ENCODE measurements around the gene IMP3.

IMP3 gene

DNA sequence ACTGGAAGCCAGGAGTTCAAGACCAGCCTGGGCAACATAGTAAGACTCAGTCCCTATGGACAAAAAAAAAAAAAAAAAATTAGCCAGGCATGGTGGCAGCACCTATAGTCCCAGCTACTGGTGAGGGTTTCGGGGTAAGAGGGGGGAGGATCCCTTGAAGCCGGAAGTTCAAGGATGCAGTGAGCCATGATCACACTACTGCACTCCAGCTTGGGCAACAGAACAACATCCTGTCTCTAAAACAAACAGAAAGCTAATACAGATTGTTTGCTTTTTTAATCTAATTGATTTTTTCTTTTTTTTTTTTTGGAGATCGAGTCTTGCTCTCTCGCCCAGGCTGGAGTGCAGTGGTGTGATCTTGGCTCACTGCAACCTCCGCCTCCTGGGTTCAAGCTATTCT lies 1.6 kb upstream of the IMP3 start:
- DNase-seq (ENCODE audit: extremely low read depth, insufficient read length) = no peak
- TF ChIP-seq, protein P1, sequence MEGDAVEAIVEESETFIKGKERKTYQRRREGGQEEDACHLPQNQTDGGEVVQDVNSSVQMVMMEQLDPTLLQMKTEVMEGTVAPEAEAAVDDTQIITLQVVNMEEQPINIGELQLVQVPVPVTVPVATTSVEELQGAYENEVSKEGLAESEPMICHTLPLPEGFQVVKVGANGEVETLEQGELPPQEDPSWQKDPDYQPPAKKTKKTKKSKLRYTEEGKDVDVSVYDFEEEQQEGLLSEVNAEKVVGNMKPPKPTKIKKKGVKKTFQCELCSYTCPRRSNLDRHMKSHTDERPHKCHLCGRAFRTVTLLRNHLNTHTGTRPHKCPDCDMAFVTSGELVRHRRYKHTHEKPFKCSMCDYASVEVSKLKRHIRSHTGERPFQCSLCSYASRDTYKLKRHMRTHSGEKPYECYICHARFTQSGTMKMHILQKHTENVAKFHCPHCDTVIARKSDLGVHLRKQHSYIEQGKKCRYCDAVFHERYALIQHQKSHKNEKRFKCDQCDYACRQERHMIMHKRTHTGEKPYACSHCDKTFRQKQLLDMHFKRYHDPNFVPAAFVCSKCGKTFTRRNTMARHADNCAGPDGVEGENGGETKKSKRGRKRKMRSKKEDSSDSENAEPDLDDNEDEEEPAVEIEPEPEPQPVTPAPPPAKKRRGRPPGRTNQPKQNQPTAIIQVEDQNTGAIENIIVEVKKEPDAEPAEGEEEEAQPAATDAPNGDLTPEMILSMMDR (IDR thresholded peaks at IDR 0.05; ENCODE audit: insufficient read depth, low read length, poor library complexity, severe bottlenecking) = no peak
- Histone ChIP-seq H3K4me3 (replicated peaks; ENCODE audit: low read depth, low read length) (no peak overlapping the region), H3K27me3 (replicated peaks; ENCODE audit: control insufficient read depth, insufficient read depth, low read length) (no peaks in the 10 kb centered on the region), H3K36me3 (ENCODE audit: control insufficient read depth, insufficient read depth, low read length) (no peaks in the 10 kb centered on the region)

DNA sequence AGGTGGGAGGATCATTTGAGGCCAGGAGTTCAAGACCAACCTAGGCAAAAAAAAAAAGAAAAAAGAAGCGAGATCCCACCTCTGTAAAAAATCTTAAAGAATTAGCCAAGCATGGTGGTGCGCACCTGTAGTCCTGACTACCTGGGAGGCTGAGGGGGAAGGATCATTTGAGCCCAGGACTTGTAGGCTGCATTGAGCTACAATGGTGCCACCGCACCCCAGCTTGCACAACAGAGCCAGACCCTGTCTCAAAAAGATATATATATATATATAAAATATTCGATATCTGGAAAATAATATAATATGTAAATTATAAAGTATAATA lies 1.1 kb upstream of the IMP3 start:
- H3K36me3 ChIP-seq (ENCODE audit: control insufficient read depth, insufficient read depth, low read length) = no peaks in the 10 kb centered on the region
- TF ChIP-seq, protein P1 (IDR thresholded peaks at IDR 0.05; ENCODE audit: insufficient read depth, low read length, poor library complexity, severe bottlenecking) = no peak
- no peaks in the 10 kb centered on the region for H3K27me3 ChIP-seq (replicated peaks; ENCODE audit: control insufficient read depth, insufficient read depth, low read length)
- H3K4me3 ChIP-seq (replicated peaks; ENCODE audit: low read depth, low read length) = peak overlapping the region; percentile 99; the same call in 1 of the 2 replicates
- no peak for DNase-seq (ENCODE audit: extremely low read depth, insufficient read length)

DNA sequence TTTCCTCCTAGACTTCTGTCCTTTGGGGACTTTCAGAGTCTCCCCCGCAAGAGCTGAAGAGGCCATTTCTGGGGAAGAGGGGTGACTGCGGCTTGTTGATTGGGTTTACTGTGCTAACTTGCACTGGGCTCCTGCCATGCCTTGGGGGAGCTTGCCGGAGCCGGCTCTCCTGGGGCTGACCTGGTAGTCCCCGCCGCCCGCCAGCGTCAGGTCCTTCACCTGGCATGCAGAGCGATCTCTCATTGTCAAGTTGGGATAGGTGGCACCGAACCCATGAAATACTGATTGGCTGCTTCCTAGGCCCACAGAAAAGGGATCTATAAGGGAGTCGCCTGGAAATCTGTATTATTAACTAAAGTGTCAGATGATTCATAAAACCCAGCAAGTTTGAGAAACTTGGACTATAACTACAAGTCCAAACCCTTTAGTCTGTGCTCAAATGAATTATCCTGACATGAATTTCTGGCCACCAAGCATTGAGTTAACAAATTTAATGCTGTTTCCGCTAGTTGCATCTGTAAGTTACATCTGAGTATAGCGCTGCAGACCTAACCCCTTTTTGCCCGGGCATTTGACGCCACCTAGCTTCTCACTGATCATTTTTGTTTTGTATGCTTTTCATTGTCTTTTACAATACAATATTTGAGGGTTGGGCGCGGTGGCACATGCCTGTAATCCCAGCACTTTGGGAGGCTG lies 607 bp upstream of the IMP3 start:
- Histone ChIP-seq H3K27me3 (replicated peaks; ENCODE audit: control insufficient read depth, insufficient read depth, low read length) (no peaks in the 10 kb centered on the region), H3K4me3 (replicated peaks; ENCODE audit: low read depth, low read length) (peak overlapping the region; percentile 99), H3K36me3 (ENCODE audit: control insufficient read depth, insufficient read depth, low read length) (no peaks in the 10 kb centered on the region)
- peak; percentile 30 for DNase-seq (ENCODE audit: extremely low read depth, insufficient read length)
- TF ChIP-seq, protein P1 (IDR thresholded peaks at IDR 0.05; ENCODE audit: insufficient read depth, low read length, poor library complexity, severe bottlenecking) = peak; percentile 55

DNA sequence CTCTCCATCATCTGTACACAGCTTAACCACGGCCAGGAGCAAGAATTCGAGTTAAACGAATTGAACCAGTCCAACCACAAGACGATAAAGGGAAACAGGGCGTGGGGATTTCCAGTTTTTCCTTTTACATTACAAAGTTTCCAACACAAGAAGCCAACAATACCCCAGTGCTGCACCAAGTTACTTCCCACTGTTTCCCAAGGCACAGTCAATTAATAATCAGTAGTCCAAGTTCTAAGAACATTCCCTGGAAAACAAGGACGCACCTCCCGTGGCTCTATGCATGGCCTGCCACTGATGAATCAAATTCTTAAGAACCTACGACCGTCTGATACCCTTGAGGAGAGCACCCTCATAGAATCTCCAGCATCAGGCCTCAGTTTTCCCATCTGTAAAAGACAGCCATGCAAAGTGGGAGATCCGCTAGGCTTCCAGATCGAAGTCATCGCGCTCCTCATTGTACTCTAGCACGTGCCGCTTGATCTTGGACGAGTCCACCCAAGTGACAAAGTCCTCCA lies 774 bp downstream of the IMP3 start:
- TF ChIP-seq, protein P1 (IDR thresholded peaks at IDR 0.05; ENCODE audit: insufficient read depth, low read length, poor library complexity, severe bottlenecking) = no peak
- Histone ChIP-seq H3K4me3 (replicated peaks; ENCODE audit: low read depth, low read length) (peak overlapping the region; percentile 99), H3K27me3 (replicated peaks; ENCODE audit: control insufficient read depth, insufficient read depth, low read length) (no peaks in the 10 kb centered on the region), H3K36me3 (ENCODE audit: control insufficient read depth, insufficient read depth, low read length) (no peaks in the 10 kb centered on the region)
- no peak for DNase-seq (ENCODE audit: extremely low read depth, insufficient read length)

DNA sequence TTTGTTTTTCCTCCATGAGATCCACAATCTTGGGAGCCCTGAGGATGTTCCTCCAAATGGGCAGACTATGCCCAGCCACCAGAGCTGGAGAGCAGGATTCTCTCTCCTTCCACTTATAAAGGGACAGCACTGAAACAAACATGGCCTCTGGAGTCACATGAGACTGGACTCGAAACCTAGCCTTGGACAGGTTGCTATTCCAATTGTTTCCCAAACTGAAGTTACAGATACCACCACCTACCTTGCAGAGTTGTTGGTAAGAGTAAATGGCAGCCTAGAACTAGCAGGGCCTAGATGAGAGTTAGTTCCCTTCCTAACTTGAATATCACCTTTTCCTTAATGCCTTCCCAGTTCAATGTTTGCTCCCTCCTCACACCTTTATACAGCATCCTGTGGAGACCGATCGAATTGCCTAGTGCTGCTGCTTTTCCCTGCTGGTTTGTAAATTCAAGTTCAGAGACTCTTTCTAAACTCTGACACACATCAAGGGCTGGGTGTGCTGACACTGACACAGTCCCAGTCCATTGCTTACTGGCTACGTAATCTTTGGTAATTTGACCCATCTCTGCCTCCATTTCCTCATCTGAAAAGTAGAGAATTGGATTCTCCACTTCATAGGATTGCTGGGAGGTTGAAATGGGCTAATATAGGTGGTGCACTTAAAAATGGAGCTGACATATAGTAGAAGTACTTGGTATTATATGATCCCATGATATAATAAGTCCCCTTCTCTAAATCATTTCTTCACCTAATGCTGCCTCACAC lies 2.6 kb downstream of the IMP3 start:
- no peak overlapping the region for H3K4me3 ChIP-seq (replicated peaks; ENCODE audit: low read depth, low read length)
- TF ChIP-seq, protein P1 (IDR thresholded peaks at IDR 0.05; ENCODE audit: insufficient read depth, low read length, poor library complexity, severe bottlenecking) = no peak
- no peak for DNase-seq (ENCODE audit: extremely low read depth, insufficient read length)
- H3K36me3 ChIP-seq (ENCODE audit: control insufficient read depth, insufficient read depth, low read length) = no peaks in the 10 kb centered on the region
- H3K27me3 ChIP-seq (replicated peaks; ENCODE audit: control insufficient read depth, insufficient read depth, low read length) = no peaks in the 10 kb centered on the region

Measured in GM06990 (cell line).